ENCODE measurements around the gene TGFBR3L. TPM values are rescaled to one million over a fixed set of nuclear protein-coding genes. Genes with fewer than 3 reads are reported as not detected.

Gene TGFBR3L
- total and polyA plus RNA-seq, 2 of the 8 experiments (the other 6 are each of a cell fraction or from before 2014, with no cell fraction given) = 3.1 to 3.7 TPM

DNA sequence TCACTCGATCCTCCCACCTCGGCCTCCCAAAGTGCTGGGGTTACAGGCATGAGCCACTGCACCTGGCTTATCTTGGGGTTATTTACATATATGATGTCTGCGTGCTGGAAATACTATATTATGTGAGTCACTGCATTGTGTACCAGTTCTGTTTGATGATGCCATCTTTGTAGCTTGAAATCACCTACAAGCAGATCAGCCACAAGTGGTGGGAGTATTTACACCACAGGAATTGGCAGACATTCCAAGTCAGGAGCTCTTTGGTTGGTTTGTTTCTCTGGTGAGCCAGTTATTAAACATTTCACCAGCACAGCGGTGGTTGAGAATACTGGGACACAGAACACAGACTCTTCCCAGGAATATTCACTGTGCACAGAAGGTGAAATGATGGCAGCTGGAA lies 33.3 kb downstream of the TGFBR3L start:
- Histone ChIP-seq H2BK5ac (ENCODE audit: low read depth, low read length) (no peak overlapping the region), H3K4me3 (ENCODE audit: extremely low read depth in 1 of 4, insufficient read depth in 2 of 4, low read depth in 3 of 4, low read length in 4 of 4) (no peak overlapping the region), H2BK12ac (ENCODE audit: low read depth, low read length) (no peak overlapping the region), H2BK120ac (replicated peaks; ENCODE audit: low read depth, low read length) (no peak overlapping the region), H3K9me3 (ENCODE audit: insufficient read depth in 2 of 2, low read depth in 1 of 2, low read length in 1 of 2) (no peaks in the 10 kb centered on the region), H3K4me2 (ENCODE audit: insufficient read depth in 1 of 2, low read depth in 2 of 2, low read length in 2 of 2) (no peak overlapping the region), H3K36me3 (ENCODE audit: control insufficient read depth in 2 of 4, insufficient read depth in 4 of 4, low read length in 3 of 4) (no peaks in the 10 kb centered on the region), H4K8ac (ENCODE audit: extremely low read depth, insufficient read depth, low read length) (no peak overlapping the region), H3K4ac (replicated peaks; ENCODE audit: insufficient read length, low read depth, low read length) (no peak overlapping the region), H3K23ac (ENCODE audit: insufficient read length) (no peak overlapping the region), H3K4me1 (replicated peaks in 1 of 4; ENCODE audit: control insufficient read depth in 3 of 4, insufficient read depth in 4 of 4, low read length in 3 of 4) (peaks cover 0 to 2% (median 0%) of the 10 kb centered on the region in 4 experiments; a peak in 2 of 7 replicates), H2AK5ac (ENCODE audit: low read depth, low read length) (no peak overlapping the region), H3K79me1 (ENCODE audit: low read depth, low read length) (peaks cover 2% of the 10 kb centered on the region; the same call in 1 of the 2 replicates), H4K5ac (ENCODE audit: insufficient read length, low read depth, low read length) (no peak overlapping the region), H2BK15ac (ENCODE audit: low read length) (no peak overlapping the region), H2AFZ (ENCODE audit: low read length) (no peak overlapping the region), H3K27me3 (replicated peaks in 1 of 4; ENCODE audit: control insufficient read depth in 3 of 4, extremely low read depth in 1 of 4, insufficient read depth in 3 of 4, low read length in 3 of 4) (no peaks in the 10 kb centered on the region), H3K23me2 (ENCODE audit: low read depth, low read length) (peaks cover 3% of the 10 kb centered on the region; the same call in 1 of the 2 replicates), H4K91ac (replicated peaks; ENCODE audit: insufficient read length, low read length) (no peak overlapping the region), H4K20me1 (replicated peaks in 1 of 2; ENCODE audit: control insufficient read depth in 1 of 2, insufficient read depth in 2 of 2, low read length in 2 of 2) (peaks cover 2 to 3% of the 10 kb centered on the region in 2 experiments), H3K18ac (ENCODE audit: extremely low read depth, low read length) (no peak overlapping the region), H3K56ac (replicated peaks; ENCODE audit: insufficient read length, low read depth, low read length) (no peak overlapping the region), H3K27ac (ENCODE audit: low read depth, low read length) (no peak overlapping the region), H2BK20ac (ENCODE audit: low read length) (no peak overlapping the region), H3K79me2 (ENCODE audit: control insufficient read depth in 1 of 2, insufficient read depth in 2 of 2, low read length in 2 of 2) (peaks cover 0 to 6% of the 10 kb centered on the region in 2 experiments; a peak in 3 of 4 replicates), H3K14ac (ENCODE audit: insufficient read length) (no peak overlapping the region), H3K9ac (replicated peaks in 1 of 4; ENCODE audit: extremely low read depth in 1 of 4, low read depth in 3 of 4, low read length in 3 of 4) (no peak overlapping the region)
- WGBS, 2 experiments (ENCODE audit: extremely low coverage in 1 of 2, insufficient coverage in 1 of 2, insufficient read length in 1 of 2, insufficient replicate concordance in 2 of 2, low coverage in 1 of 2, low lambda C conversion rate in 2 of 2, missing lambda C conversion rate in 1 of 2) = 87% methylated on average over 4 of the region's 4 CpGs; no CpG with 5 or more reads in 1 of the 2 experiments
- DNase-seq (ENCODE audit: low read depth in 1 of 2, low spot score in 2 of 2) (no peak), FAIRE-seq (no peak)
- POLR2A ChIA-PET (ENCODE audit: partially characterized antibody) = interaction anchor here (0.6 to 13.5 kb wide), 3 partner anchors 8 to 171 kb away, joined by 3 to 205 read pairs (median 5); partner anchors contain the start of gene CTXN1
- CTCF ChIA-PET (ENCODE audit: partially characterized antibody) = interaction anchor here (1.0 to 3.2 kb wide), 5 partner anchors 9 to 306 kb away, joined by 3 to 8 read pairs (median 4); no protein-coding TSS in a partner anchor
- TF ChIP-seq ZNF274 (IDR thresholded peaks at IDR 0.05; ENCODE audit: borderline replicate concordance, extremely low read depth, low read length) (no peak), YY1 (IDR thresholded peaks at IDR 0.05; ENCODE audit: low read depth, low read length) (no peak), E2F6 (IDR thresholded peaks at IDR 0.05) (no peak), POU5F1 (IDR thresholded peaks at IDR 0.05; ENCODE audit: low read depth, low read length) (no peak), CTBP2 (IDR thresholded peaks at IDR 0.05; ENCODE audit: borderline replicate concordance, insufficient read depth, insufficient read length, low read length) (no peak), CREB1 (IDR thresholded peaks at IDR 0.05) (no peak), BCL11A (IDR thresholded peaks at IDR 0.05; ENCODE audit: low read depth in 2 of 2, low read length in 2 of 2) (no peak), BRCA1 (IDR thresholded peaks at IDR 0.05; ENCODE audit: low read depth, low read length) (no peak), EGR1 (IDR thresholded peaks at IDR 0.05; ENCODE audit: borderline replicate concordance, low read depth, low read length) (no peak), MAFK (IDR thresholded peaks at IDR 0.05; ENCODE audit: low read depth, low read length) (no peak)
- TF ChIP-seq, protein P1, sequence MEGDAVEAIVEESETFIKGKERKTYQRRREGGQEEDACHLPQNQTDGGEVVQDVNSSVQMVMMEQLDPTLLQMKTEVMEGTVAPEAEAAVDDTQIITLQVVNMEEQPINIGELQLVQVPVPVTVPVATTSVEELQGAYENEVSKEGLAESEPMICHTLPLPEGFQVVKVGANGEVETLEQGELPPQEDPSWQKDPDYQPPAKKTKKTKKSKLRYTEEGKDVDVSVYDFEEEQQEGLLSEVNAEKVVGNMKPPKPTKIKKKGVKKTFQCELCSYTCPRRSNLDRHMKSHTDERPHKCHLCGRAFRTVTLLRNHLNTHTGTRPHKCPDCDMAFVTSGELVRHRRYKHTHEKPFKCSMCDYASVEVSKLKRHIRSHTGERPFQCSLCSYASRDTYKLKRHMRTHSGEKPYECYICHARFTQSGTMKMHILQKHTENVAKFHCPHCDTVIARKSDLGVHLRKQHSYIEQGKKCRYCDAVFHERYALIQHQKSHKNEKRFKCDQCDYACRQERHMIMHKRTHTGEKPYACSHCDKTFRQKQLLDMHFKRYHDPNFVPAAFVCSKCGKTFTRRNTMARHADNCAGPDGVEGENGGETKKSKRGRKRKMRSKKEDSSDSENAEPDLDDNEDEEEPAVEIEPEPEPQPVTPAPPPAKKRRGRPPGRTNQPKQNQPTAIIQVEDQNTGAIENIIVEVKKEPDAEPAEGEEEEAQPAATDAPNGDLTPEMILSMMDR (IDR thresholded peaks at IDR 0.05; ENCODE audit: control extremely low read depth in 1 of 3, insufficient read depth in 1 of 3, low read depth in 1 of 3, low read length in 3 of 3) = no peak

Data from H1 (cell line).